Keratinocyte (primary cell): ENCODE results near the gene PTPDC1. TPM values are rescaled to one million over a fixed set of nuclear protein-coding genes. Genes with fewer than 3 reads are reported as not detected.

Source experiments
- DNase-seq: peaks from one replicate; pipeline ENCODE4 v3.0.0-alpha.2; 2011; ENCODE audit warnings: low read depth, missing footprints, low spot score
- FAIRE-seq: peaks from 2 replicates; lab custom pipeline; 2011; peaks lifted over from hg19 to GRCh38; lab: Jason Lieb, UNC
- H2AFZ ChIP-seq: 2 replicates; pipeline ENCODE4 v1.6.0; 2012; ENCODE audit warnings: low read length, control low read depth, inconsistent platforms; ENCODE audit not compliant: control insufficient read depth
- H3K27ac ChIP-seq: 2 replicates; pipeline ENCODE4 v1.5.1; 2011; ENCODE audit warnings: low read length; ENCODE audit not compliant: control insufficient read depth, insufficient read depth
- H3K27me3 ChIP-seq: 3 replicates; pipeline ENCODE4 v1.6.0; 2011; ENCODE audit warnings: low read length; ENCODE audit not compliant: control insufficient read depth, insufficient read depth; ENCODE audit errors: extremely low read depth
- H3K36me3 ChIP-seq, 2 experiments: 2 replicates in 1 of 2; 3 replicates in 1 of 2; pipeline ENCODE4 v1.5.1; 2011; ENCODE audit warnings: low read length in 2 of 2, mild to moderate bottlenecking in 1 of 2; ENCODE audit not compliant: control insufficient read depth in 2 of 2, insufficient read depth in 2 of 2; ENCODE audit errors: extremely low read depth in 1 of 2
- H3K4me1 ChIP-seq: 3 replicates; pipeline ENCODE4 v1.5.1; 2011; ENCODE audit warnings: low read length; ENCODE audit not compliant: control insufficient read depth, insufficient read depth; ENCODE audit errors: extremely low read depth
- H3K4me2 ChIP-seq: 3 replicates; pipeline ENCODE4 v1.6.0; 2011; ENCODE audit warnings: low read depth, low read length; ENCODE audit not compliant: control insufficient read depth, insufficient read depth; ENCODE audit errors: extremely low read depth
- H3K4me3 ChIP-seq, 3 experiments: fragments of 200-600 bp in 1 of 3; sonication (generic) in 1 of 3; 2 replicates in 2 of 3; 3 replicates in 1 of 3; pipeline ENCODE4 v1.5.1; 2011 to 2016; ENCODE audit warnings: low read length in 3 of 3, mild to moderate bottlenecking in 3 of 3, control low read depth in 2 of 3, inconsistent platforms in 1 of 3, low read depth in 1 of 3, mixed read lengths in 1 of 3, mixed run types in 1 of 3, moderate library complexity in 1 of 3; ENCODE audit not compliant: control insufficient read depth in 2 of 3, insufficient read depth in 2 of 3; ENCODE audit errors: extremely low read depth in 1 of 3
- H3K79me2 ChIP-seq: 2 replicates; pipeline ENCODE4 v1.6.0; 2012; ENCODE audit warnings: low read length; ENCODE audit not compliant: control insufficient read depth, insufficient read depth
- H3K9ac ChIP-seq: 3 replicates; pipeline ENCODE4 v1.6.0; 2011; ENCODE audit warnings: low read length; ENCODE audit not compliant: control insufficient read depth, insufficient read depth; ENCODE audit errors: extremely low read depth
- H3K9me1 ChIP-seq: 3 replicates; pipeline ENCODE4 v1.6.0; 2011; ENCODE audit warnings: low read length; ENCODE audit not compliant: control insufficient read depth, insufficient read depth; ENCODE audit errors: extremely low read depth
- H3K9me3 ChIP-seq: 2 replicates; pipeline ENCODE4 v1.5.1; 2012; ENCODE audit warnings: low read depth, low read length; ENCODE audit not compliant: control insufficient read depth
- H4K20me1 ChIP-seq: 3 replicates; pipeline ENCODE4 v1.6.0; 2011; ENCODE audit warnings: low read length; ENCODE audit not compliant: control insufficient read depth, insufficient read depth; ENCODE audit errors: extremely low read depth
- CTCF ChIP-seq, 3 experiments: IDR thresholded peaks in 1 of 3; conservative IDR thresholded peaks in 1 of 3; optimal IDR thresholded peaks in 1 of 3; 2 replicates in 2 of 3; 3 replicates in 1 of 3; pipeline versions ENCODE3 to v1.5.1; 2011; ENCODE audit warnings: low read length in 3 of 3, mild to moderate bottlenecking in 3 of 3, moderate library complexity in 2 of 3, control low read depth in 1 of 3, inconsistent platforms in 1 of 3; ENCODE audit not compliant: insufficient read depth in 2 of 3; ENCODE audit errors: extremely low read depth in 1 of 3
- EZH2 ChIP-seq: IDR thresholded peaks from one replicate; pipeline ENCODE4 v1.6.1; 2012; ENCODE audit warnings: inconsistent platforms, mild to moderate bottlenecking, low read length, moderate library complexity
- dilution Hi-C: fragments of 300-500 bp; cut with MboI; formaldehyde crosslinking; loops from one replicate; pipeline ENCODE4 v1.7.0; 2020; ENCODE audit warnings: low sequenced_read_pairs; ENCODE audit not compliant: extremely low pct_ligation_motif_present
- polyA plus RNA-seq, 5 experiments: library from polyadenylated mRNA; depleted of rRNA in 3 of 5; stranded (reverse) in 3 of 5; stranded (forward) in 1 of 5; unstranded in 1 of 5; fragments of >200 nt; gene quantifications; 1 replicate in 1 of 5; 2 replicates in 3 of 5; 3 replicates in 1 of 5; pipeline versions ENCODE4 v1.2.1 to v1.2.3, GENCODE V29; 2011 to 2012; ENCODE audit warnings: missing spikeins in 2 of 5, low read depth in 1 of 5, low replicate concordance in 1 of 5

Gene PTPDC1
- polyA plus RNA-seq, 1 donor (not counting 4 experiments of a cell fraction or from before 2014, with no cell fraction given): 8.2 TPM

GRCh38 chr9:94140791-94141790 is 56.8 kb downstream of the PTPDC1 start:
- DNase-seq: no peak
- H3K27ac ChIP-seq: no peak overlapping the region
- no peak for FAIRE-seq

GRCh38 chr9:94142353-94142752 is 58.1 kb downstream of the PTPDC1 start:
- Histone ChIP-seq H3K4me3 (no peak overlapping the region), H3K4me1 (peaks cover 35% of the 10 kb centered on the region), H3K9ac (no peak overlapping the region), H4K20me1 (no peaks in the 10 kb centered on the region), H3K79me2 (no peaks in the 10 kb centered on the region), H3K36me3 (no peaks in the 10 kb centered on the region), H3K9me1 (no peaks in the 10 kb centered on the region), H3K27ac (no peak overlapping the region), H3K27me3 (no peaks in the 10 kb centered on the region), H2AFZ (no peak overlapping the region), H3K4me2 (peak overlapping the region; percentile 32), H3K9me3 (no peaks in the 10 kb centered on the region)
- DNase-seq (no peak), FAIRE-seq (no peak)
- dilution Hi-C loops: no loop called here
- TF ChIP-seq CTCF (optimal IDR thresholded peaks at IDR 0.05 in 1 of 3, IDR thresholded peaks at IDR 0.05 in 1 of 3, conservative IDR thresholded peaks at IDR 0.05 in 1 of 3; ENCODE audit: extremely low read depth in 1 of 3, insufficient read depth in 2 of 3, low read length in 3 of 3) (no peak), EZH2 (no peak)

More at GRCh38 chr9:94140791-94141790, 56.8 kb downstream of the PTPDC1 start:
- Histone ChIP-seq H3K9me1 (no peaks in the 10 kb centered on the region), H3K9me3 (no peaks in the 10 kb centered on the region), H3K4me1 (peaks cover 43% of the 10 kb centered on the region), H3K27me3 (no peaks in the 10 kb centered on the region), H3K79me2 (no peaks in the 10 kb centered on the region), H4K20me1 (no peaks in the 10 kb centered on the region), H2AFZ (no peak overlapping the region), H3K9ac (no peak overlapping the region), H3K4me3 (no peak overlapping the region), H3K36me3 (no peaks in the 10 kb centered on the region), H3K4me2 (no peak overlapping the region)
- no peak for TF ChIP-seq CTCF (optimal IDR thresholded peaks at IDR 0.05 in 1 of 3, IDR thresholded peaks at IDR 0.05 in 1 of 3, conservative IDR thresholded peaks at IDR 0.05 in 1 of 3; ENCODE audit: extremely low read depth in 1 of 3, insufficient read depth in 2 of 3, low read length in 3 of 3)
- no peak for TF ChIP-seq EZH2
- dilution Hi-C loops: no loop called here
